Bronchial epithelial cell (primary cell): ENCODE results near the gene OBP2A. TPM values are rescaled to one million over a fixed set of nuclear protein-coding genes. Genes with fewer than 3 reads are reported as not detected.

Experiments used
- DNase-seq: peaks from one replicate; pipeline ENCODE4 v3.0.0-alpha.2; 2010; ENCODE audit warnings: low read depth
- FAIRE-seq: peaks from 2 replicates; lab custom pipeline; 2011; peaks lifted over from hg19 to GRCh38; lab: Jason Lieb, UNC
- H3K27me3 ChIP-seq: 2 replicates; pipeline ENCODE4 v1.5.1; 2011; ENCODE audit warnings: low read length; ENCODE audit not compliant: control insufficient read depth, insufficient read depth
- H3K36me3 ChIP-seq: 2 replicates; pipeline ENCODE4 v1.5.1; 2011; ENCODE audit warnings: low read length; ENCODE audit not compliant: control insufficient read depth, insufficient read depth
- H3K4me3 ChIP-seq: 2 replicates; pipeline ENCODE4 v1.5.1; 2011; ENCODE audit warnings: mild to moderate bottlenecking, low read depth, low read length, control low read depth
- CTCF ChIP-seq: IDR thresholded peaks from 2 replicates; pipeline ENCODE4 v1.5.1; 2011; ENCODE audit warnings: mild to moderate bottlenecking, moderate library complexity, low read length, control low read depth, inconsistent platforms; ENCODE audit not compliant: insufficient read depth, severe bottlenecking
- total RNA-seq: library from RNA; depleted of rRNA; stranded (reverse); fragments of >200 nt; gene quantifications from 2 replicates; pipeline ENCODE4 v1.2.1, GENCODE V29; 2014

OBP2A gene
- total RNA-seq, 1 donor from 2014 or later, result not detected

- no peak for FAIRE-seq
- Histone ChIP-seq H3K36me3 (no peaks in the 10 kb centered on the region), H3K27me3 (no peaks in the 10 kb centered on the region), H3K4me3 (no peak overlapping the region)
- no peak for TF ChIP-seq CTCF
- DNase-seq, result no peak
Measured at GRCh38 chr9:135550344-135550918, 4.5 kb downstream of the OBP2A start.

GRCh38 chr9:135551031-135551430, 5.1 kb downstream of the OBP2A start:
- no peak for FAIRE-seq

GRCh38 chr9:135551456-135551855, 5.5 kb downstream of the OBP2A start:
- no peaks in the 10 kb centered on the region for H3K27me3 ChIP-seq

More at GRCh38 chr9:135551031-135551430, 5.1 kb downstream of the OBP2A start:
- no peaks in the 10 kb centered on the region for H3K27me3 ChIP-seq
- no peak for DNase-seq
- H3K36me3 ChIP-seq, result no peaks in the 10 kb centered on the region
- TF ChIP-seq CTCF, result no peak
- H3K4me3 ChIP-seq, result no peak overlapping the region

GRCh38 chr9:135552021-135552697, 6.2 kb downstream of the OBP2A start:
- DNase-seq, result no peak
- no peaks in the 10 kb centered on the region for H3K36me3 ChIP-seq
- TF ChIP-seq CTCF, result no peak
- H3K27me3 ChIP-seq, result no peaks in the 10 kb centered on the region
- no peak for FAIRE-seq
- no peak overlapping the region for H3K4me3 ChIP-seq

More at GRCh38 chr9:135551456-135551855, 5.5 kb downstream of the OBP2A start:
- no peak for TF ChIP-seq CTCF
- no peak for DNase-seq
- H3K36me3 ChIP-seq, result no peaks in the 10 kb centered on the region
- FAIRE-seq, result no peak
- no peak overlapping the region for H3K4me3 ChIP-seq

- Histone ChIP-seq H3K36me3 (no peaks in the 10 kb centered on the region), H3K4me3 (no peak overlapping the region), H3K27me3 (no peaks in the 10 kb centered on the region)
- TF ChIP-seq CTCF, result no peak
- no peak for DNase-seq
- FAIRE-seq, result no peak
Measured at GRCh38 chr9:135552698-135553171, 6.8 kb downstream of the OBP2A start.

- no peak for FAIRE-seq
- DNase-seq, result no peak
- no peak for TF ChIP-seq CTCF
- Histone ChIP-seq H3K27me3 (no peaks in the 10 kb centered on the region), H3K36me3 (no peaks in the 10 kb centered on the region), H3K4me3 (no peak overlapping the region)
Measured at GRCh38 chr9:135554718-135555117, 8.8 kb downstream of the OBP2A start.
